ACC112 (cell line): ENCODE measurements around the gene FGGY.

Experiments
- H2AFZ ChIP-seq: fragments of 200-600 bp; sonication (generic); one replicate; pipeline ENCODE4 v1.6.0; 2017; ENCODE audit warnings: antibody characterized with exemption, low read length; ENCODE audit not compliant: unreplicated experiment
- H3K27ac ChIP-seq: fragments of 200-600 bp; sonication (generic); 2 replicates; pipeline ENCODE4 v1.5.1; 2014; ENCODE audit warnings: low read depth, mild to moderate bottlenecking, antibody characterized with exemption, low read length, moderate library complexity
- H3K27me3 ChIP-seq: fragments of 200-600 bp; sonication (generic); 2 replicates; pipeline ENCODE4 v1.6.1; 2014; ENCODE audit warnings: mild to moderate bottlenecking, antibody characterized with exemption, low read length, moderate library complexity, mixed read lengths; ENCODE audit not compliant: insufficient read depth
- H3K36me3 ChIP-seq: fragments of 200-600 bp; sonication (generic); 2 replicates; pipeline ENCODE4 v1.6.1; 2016; ENCODE audit warnings: mild to moderate bottlenecking, antibody characterized with exemption, low read length, moderate library complexity, mixed read lengths; ENCODE audit not compliant: insufficient read depth
- H3K4me1 ChIP-seq: fragments of 200-600 bp; sonication (generic); one replicate; pipeline ENCODE4 v1.6.1; 2016; ENCODE audit warnings: low read length, mixed read lengths; ENCODE audit not compliant: insufficient read depth, unreplicated experiment, control insufficient read depth
- H3K4me3 ChIP-seq: fragments of 200-600 bp; sonication (generic); 2 replicates; pipeline ENCODE4 v1.5.1; 2014; ENCODE audit warnings: mild to moderate bottlenecking, low read depth, low read length
- H3K79me2 ChIP-seq: fragments of 200-600 bp; sonication (generic); one replicate; pipeline ENCODE4 v1.6.0; 2016; ENCODE audit warnings: low read length; ENCODE audit not compliant: control insufficient read depth, unreplicated experiment, insufficient read depth

The FGGY gene

GRCh38 chr1:59404796-59405195 is 107.9 kb downstream of the FGGY start:
- no peak overlapping the region for H3K4me3 ChIP-seq
- H3K4me1 ChIP-seq, result peaks cover 9% of the 10 kb centered on the region
- H3K79me2 ChIP-seq, result no peaks in the 10 kb centered on the region
- H3K36me3 ChIP-seq, result no peaks in the 10 kb centered on the region
- H2AFZ ChIP-seq, result no peak overlapping the region
- H3K27ac ChIP-seq, result no peak overlapping the region
- no peaks in the 10 kb centered on the region for H3K27me3 ChIP-seq

DNA sequence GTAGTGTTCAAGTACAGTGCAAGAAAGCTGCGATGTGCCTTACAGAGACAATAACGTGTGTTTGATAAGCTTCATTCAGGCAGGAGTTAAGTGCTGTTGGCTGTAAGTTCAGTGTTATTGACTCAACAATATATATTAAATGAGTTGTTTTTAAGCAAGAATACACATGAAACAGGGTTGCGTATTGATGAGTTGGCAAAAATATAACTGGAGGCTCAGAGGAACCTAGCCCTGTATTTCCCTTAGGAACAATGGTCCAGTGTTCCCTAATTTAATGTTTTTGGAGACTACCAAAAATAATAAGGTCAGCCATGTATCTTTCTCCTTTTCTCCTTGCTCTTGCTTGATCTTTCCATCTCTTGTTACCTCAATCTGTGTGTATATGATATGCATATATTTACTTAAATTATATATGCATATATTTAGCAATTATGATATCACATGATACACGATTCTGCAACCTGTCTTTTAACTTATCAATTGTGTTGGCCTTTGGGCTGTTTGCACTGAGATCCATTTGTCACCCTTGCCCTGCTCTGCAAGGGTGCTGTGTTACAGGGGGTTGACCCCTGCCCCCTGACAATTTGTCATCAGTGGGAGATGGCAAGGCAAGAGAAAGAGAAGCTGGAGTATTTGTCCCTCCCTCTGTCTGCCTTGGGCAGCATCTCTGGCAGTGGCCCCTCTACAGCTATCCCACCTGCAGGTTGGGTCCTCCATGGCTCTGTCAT is 109.7 kb downstream of the FGGY start:
- Histone ChIP-seq H3K4me3 (no peak overlapping the region), H3K36me3 (no peaks in the 10 kb centered on the region), H3K79me2 (no peaks in the 10 kb centered on the region), H2AFZ (no peak overlapping the region), H3K27me3 (no peaks in the 10 kb centered on the region), H3K27ac (no peak overlapping the region), H3K4me1 (peaks cover 4% of the 10 kb centered on the region)

DNA sequence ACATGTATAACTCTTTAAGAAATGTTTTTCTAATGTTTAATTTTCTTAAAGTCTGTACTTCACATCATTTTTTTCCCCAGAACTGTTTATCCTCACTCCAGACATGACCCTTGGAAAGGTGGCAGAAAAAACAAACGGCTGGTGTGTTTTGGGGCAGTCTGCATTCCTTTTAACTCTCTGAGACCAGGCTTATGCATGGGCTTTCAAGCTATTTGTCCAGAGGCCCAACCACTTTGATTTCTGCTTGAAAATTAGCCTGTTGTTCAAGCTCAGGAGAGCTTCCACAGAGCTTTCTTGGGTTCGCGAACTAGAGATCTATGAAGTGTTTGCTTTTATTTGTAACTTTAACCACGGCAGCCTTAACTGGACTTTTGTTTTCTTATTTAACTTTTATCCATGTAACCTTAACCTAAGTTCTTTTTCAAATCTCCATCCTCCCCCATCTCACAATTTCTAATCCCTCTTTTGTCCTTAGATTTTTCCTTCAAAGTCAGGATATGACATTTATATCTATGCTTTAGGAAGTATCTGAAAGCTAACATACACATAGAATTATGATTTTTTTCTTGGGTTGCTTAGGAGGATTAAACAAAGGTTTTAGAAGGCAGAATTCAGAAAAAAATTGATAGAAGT is 111.8 kb downstream of the FGGY start:
- Histone ChIP-seq H3K27me3 (no peaks in the 10 kb centered on the region), H2AFZ (no peak overlapping the region), H3K4me3 (no peak overlapping the region), H3K79me2 (no peaks in the 10 kb centered on the region), H3K4me1 (no peaks in the 10 kb centered on the region), H3K27ac (no peak overlapping the region), H3K36me3 (no peaks in the 10 kb centered on the region)

GRCh38 chr1:59409549-59409948 is 112.7 kb downstream of the FGGY start:
- Histone ChIP-seq H3K36me3 (no peaks in the 10 kb centered on the region), H3K27ac (no peak overlapping the region), H3K4me1 (no peaks in the 10 kb centered on the region), H3K79me2 (no peaks in the 10 kb centered on the region), H3K4me3 (no peak overlapping the region), H3K27me3 (no peaks in the 10 kb centered on the region), H2AFZ (no peak overlapping the region)

DNA sequence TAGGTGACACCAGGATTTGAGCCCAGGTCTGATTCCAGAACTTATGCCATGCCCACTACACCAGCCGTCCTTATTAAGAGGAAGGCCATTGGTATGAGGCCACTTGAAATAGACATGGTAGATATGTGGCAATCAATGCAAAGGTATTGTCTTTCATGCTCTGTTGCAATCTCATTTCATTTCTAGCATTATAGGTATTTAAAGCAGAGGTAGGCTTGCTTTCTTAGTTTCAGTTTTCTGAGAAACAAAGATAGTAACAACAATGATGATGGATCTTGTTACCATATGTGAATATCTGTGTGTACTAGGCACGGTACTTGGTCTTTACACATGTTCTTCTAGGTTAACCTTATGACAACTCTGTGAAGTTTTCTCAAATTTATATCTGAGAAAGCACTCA is 113.1 kb downstream of the FGGY start:
- no peaks in the 10 kb centered on the region for H3K79me2 ChIP-seq
- no peak overlapping the region for H3K27ac ChIP-seq
- H2AFZ ChIP-seq, result no peak overlapping the region
- H3K36me3 ChIP-seq, result no peaks in the 10 kb centered on the region
- H3K4me3 ChIP-seq, result no peak overlapping the region
- no peaks in the 10 kb centered on the region for H3K4me1 ChIP-seq
- no peaks in the 10 kb centered on the region for H3K27me3 ChIP-seq

- Histone ChIP-seq H3K4me3 (no peak overlapping the region), H3K27me3 (no peaks in the 10 kb centered on the region), H2AFZ (no peak overlapping the region), H3K27ac (no peak overlapping the region), H3K36me3 (no peaks in the 10 kb centered on the region), H3K4me1 (no peaks in the 10 kb centered on the region), H3K79me2 (no peaks in the 10 kb centered on the region)
Observed at GRCh38 chr1:59410457-59410856, 113.6 kb downstream of the FGGY start.

DNA sequence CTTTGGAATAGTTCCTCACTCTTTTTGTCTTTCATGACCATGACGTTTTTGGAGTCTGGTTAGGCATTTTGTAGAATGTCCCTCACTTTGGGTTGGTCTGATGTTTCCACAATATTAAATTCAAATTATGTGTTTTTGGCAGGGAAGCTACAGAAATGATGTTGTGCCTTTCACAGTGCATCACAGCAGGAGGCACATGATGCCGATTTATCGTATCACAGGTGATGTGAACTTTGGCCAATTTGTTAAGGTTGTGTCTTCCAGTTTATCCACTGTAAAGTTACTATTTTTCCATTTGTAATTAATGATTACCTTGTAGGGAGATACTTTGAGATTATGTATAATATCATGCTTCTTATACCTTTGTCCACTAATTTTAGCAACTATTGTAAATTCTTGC is 114.3 kb downstream of the FGGY start:
- Histone ChIP-seq H3K4me3 (no peak overlapping the region), H3K27ac (no peak overlapping the region), H3K79me2 (no peaks in the 10 kb centered on the region), H3K27me3 (no peaks in the 10 kb centered on the region), H3K4me1 (no peaks in the 10 kb centered on the region), H2AFZ (no peak overlapping the region), H3K36me3 (no peaks in the 10 kb centered on the region)

DNA sequence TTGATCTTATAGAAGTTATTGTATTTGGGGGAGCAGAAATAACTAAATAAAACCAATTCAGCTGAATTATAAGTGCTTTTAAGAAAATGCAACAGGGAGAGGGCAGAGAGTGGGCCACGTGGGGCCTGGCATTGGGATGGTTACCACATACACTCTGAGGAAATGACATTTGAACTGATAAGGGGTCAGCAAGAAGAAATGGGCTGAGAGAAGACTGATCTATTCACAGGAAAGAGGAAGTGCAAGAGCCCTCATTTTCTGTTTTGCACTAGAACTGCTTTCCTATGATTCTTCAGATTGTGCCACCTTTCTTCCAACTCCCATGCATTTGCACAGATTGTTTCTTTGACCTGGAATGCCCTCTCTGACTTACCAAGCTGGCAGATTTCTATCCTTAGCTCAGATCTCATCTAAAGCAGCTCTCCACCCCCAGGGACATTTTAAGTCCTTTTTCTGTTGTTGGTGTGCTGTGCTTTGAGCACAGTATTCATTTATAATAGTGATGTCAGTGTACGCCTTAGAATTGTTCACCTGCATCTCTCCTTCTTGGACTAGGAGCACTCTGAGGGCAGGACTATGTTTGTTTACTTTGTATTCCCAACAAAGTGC is 115.9 kb downstream of the FGGY start:
- Histone ChIP-seq H3K36me3 (no peaks in the 10 kb centered on the region), H3K4me3 (no peak overlapping the region), H3K4me1 (no peaks in the 10 kb centered on the region), H3K27me3 (no peaks in the 10 kb centered on the region), H2AFZ (no peak overlapping the region), H3K79me2 (no peaks in the 10 kb centered on the region), H3K27ac (no peak overlapping the region)

DNA sequence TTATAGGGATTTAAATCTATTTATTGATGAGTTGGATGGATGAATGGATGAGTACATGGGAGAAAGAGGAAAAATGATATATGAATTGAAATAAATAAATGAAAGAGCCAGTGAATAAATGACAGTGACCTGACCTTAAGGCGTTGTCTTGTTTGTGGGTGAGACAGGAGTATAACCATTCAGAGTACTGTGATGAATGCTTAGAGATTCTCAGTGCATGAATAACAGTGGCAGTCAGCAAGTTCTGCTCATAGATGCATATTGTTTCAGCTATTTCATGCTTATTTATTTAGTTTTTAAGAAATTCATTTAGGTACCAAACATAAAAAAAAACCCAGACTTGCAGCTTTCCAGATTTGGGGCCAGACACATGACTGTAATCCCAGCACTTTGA is 116.4 kb downstream of the FGGY start:
- H2AFZ ChIP-seq, result no peak overlapping the region
- no peaks in the 10 kb centered on the region for H3K79me2 ChIP-seq

DNA sequence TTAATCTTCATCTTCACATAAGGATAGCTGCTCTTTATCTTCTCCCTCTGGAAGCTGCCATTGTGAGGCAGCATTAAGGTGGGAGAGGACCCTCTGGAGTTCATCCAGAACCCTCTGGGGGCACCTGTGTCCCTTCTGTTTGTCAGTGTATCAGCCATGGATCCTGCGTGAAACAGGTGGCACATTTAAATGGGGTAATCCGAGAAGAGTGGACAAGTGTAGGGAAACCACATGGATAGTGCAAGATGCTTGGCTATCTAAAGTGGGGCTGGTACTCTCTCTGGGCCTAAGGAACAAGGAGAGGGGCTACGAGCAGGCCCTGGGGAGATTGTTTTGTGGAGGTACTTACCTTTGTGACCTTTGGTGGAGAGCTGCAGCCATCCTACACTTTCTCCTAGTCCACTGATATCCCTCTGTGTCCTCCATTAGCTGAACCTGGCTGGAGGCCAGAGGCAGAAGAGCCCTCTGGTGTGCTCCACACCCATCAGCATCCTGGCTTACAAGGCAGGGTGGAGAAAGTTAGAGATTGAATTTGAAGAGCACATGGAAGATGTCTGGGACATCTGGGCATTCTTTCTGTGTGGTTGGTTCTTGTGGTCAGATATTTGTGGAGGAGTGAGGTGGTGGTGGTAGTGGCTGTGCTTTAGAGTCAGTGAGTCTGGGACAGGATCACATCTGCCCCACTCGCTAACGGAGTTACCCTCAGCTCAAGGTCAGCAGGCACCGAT is 117.7 kb downstream of the FGGY start:
- Histone ChIP-seq H3K4me3 (no peak overlapping the region), H3K36me3 (no peaks in the 10 kb centered on the region), H3K27me3 (no peaks in the 10 kb centered on the region), H3K4me1 (no peaks in the 10 kb centered on the region), H3K27ac (no peak overlapping the region), H2AFZ (no peak overlapping the region), H3K79me2 (no peaks in the 10 kb centered on the region)

More for the DNA sequence above, 116.4 kb downstream of the FGGY start:
- Histone ChIP-seq H3K36me3 (no peaks in the 10 kb centered on the region), H3K4me3 (no peak overlapping the region), H3K27ac (no peak overlapping the region), H3K4me1 (no peaks in the 10 kb centered on the region), H3K27me3 (no peaks in the 10 kb centered on the region)
